ENCODE results near the gene CDC42BPG. TPM values are rescaled to one million over a fixed set of nuclear protein-coding genes. Genes with fewer than 3 reads are reported as not detected.

CDC42BPG gene
- total RNA-seq, 3 donors from 2014 or later: 5.9 to 14.9 TPM; not detected in 1

DNA sequence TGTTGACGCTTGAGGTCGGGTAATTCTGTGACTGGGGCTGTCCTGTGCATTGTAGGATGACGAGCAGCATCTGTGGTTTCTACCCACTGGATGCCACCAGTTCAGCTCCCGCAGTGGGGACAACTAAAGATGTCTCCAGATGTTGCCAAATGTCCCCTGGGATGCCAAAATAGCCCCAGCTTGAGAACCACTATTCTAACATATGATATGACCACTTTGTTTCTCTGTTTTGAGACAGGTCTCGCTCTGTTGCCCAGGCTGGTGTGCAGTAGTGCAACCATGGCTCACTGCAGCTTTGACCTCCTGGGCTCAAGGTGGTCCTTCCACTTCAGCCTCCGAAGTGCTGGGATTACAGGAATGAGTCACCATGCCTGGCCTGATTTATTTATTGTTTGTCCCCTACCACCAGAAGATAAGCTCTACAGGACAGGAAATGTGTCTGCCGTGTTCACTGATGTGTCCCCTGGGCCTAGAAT lies 29.7 kb downstream of the CDC42BPG start:
- Histone ChIP-seq H3K27me3 (no peaks in the 10 kb centered on the region), H3K36me3 (no peaks in the 10 kb centered on the region)

DNA sequence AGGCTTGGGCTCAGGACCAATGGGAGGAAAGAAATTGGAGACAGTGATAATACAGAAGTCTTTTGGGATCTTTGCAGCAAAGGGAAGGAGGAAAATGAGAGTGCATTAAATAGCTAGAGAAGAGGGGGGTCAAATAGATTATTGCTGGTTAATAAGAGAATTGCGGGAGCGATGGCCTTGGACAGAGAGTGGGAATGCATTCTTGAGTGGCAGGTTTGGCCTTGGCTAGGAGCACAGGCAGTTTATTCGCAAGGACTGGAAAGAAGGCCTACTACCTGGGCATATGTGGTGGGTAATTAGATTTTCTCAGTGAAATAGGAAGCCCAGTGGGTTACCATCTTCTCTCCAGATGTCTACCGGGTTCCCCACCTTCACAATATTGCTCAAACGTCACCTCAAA lies 30.6 kb downstream of the CDC42BPG start:
- no peaks in the 10 kb centered on the region for H3K27me3 ChIP-seq
- H3K4me3 ChIP-seq: no peak overlapping the region
- no peak for DNase-seq (ENCODE audit: low spot score in 2 of 2)
- intact Hi-C loops (cut with DNase I; ENCODE audit: low total_unique reads): no loop called here
- no peaks in the 10 kb centered on the region for H3K9me3 ChIP-seq
- H3K27ac ChIP-seq: no peak overlapping the region
- no peaks in the 10 kb centered on the region for H3K36me3 ChIP-seq
- H3K4me1 ChIP-seq: peaks cover 6 to 8% of the 10 kb centered on the region in 2 donors
- TF ChIP-seq, protein P1, sequence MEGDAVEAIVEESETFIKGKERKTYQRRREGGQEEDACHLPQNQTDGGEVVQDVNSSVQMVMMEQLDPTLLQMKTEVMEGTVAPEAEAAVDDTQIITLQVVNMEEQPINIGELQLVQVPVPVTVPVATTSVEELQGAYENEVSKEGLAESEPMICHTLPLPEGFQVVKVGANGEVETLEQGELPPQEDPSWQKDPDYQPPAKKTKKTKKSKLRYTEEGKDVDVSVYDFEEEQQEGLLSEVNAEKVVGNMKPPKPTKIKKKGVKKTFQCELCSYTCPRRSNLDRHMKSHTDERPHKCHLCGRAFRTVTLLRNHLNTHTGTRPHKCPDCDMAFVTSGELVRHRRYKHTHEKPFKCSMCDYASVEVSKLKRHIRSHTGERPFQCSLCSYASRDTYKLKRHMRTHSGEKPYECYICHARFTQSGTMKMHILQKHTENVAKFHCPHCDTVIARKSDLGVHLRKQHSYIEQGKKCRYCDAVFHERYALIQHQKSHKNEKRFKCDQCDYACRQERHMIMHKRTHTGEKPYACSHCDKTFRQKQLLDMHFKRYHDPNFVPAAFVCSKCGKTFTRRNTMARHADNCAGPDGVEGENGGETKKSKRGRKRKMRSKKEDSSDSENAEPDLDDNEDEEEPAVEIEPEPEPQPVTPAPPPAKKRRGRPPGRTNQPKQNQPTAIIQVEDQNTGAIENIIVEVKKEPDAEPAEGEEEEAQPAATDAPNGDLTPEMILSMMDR (IDR thresholded peaks at IDR 0.05): no peak
- TF ChIP-seq POLR2AphosphoS5 (IDR thresholded peaks at IDR 0.05) (no peak), POLR2A (IDR thresholded peaks at IDR 0.05) (no peak)

More for the DNA sequence above, 29.7 kb downstream of the CDC42BPG start:
- H3K9me3 ChIP-seq: no peaks in the 10 kb centered on the region
- H3K4me1 ChIP-seq: peaks cover under 1 to 3% of the 10 kb centered on the region in 2 donors
- no peak overlapping the region for H3K4me3 ChIP-seq
- H3K27ac ChIP-seq: no peak overlapping the region
- no peak for DNase-seq (ENCODE audit: low spot score in 2 of 2)
- TF ChIP-seq POLR2A (IDR thresholded peaks at IDR 0.05): no peak
- intact Hi-C loops (cut with DNase I; ENCODE audit: low total_unique reads): no loop called here

DNA sequence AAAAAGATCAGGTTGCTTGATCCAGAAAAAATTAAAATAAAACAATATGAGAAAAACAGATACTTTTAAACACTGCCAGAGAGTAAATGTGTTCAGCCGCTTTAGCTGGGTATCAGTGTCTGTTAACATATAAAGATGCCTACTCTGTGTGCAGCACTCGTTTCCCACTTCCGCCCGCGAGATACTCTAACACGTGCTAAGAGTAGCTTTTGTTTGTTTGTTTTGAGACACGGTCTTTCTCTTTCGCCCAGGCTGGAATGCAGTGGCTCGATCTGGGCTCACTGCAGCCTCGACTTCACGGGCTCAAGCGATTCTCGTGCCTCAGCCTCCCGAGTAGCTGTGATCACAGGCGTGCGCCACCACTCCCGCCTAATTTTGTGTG lies 33.6 kb downstream of the CDC42BPG start:
- peaks cover 6 to 8% of the 10 kb centered on the region in 2 donors for H3K4me1 ChIP-seq
- no peaks in the 10 kb centered on the region for H3K27me3 ChIP-seq
- DNase-seq (ENCODE audit: low spot score in 2 of 2): no peak
- H3K36me3 ChIP-seq: no peaks in the 10 kb centered on the region
- TF ChIP-seq, protein P1 (IDR thresholded peaks at IDR 0.05): no peak
- TF ChIP-seq POLR2AphosphoS5 (IDR thresholded peaks at IDR 0.05) (no peak), POLR2A (IDR thresholded peaks at IDR 0.05) (no peak)
- peak overlapping the region; percentile 78 to 96 (median 95) for H3K4me3 ChIP-seq
- H3K27ac ChIP-seq: peak overlapping the region; percentile 76 to 89
- no peaks in the 10 kb centered on the region for H3K9me3 ChIP-seq
- intact Hi-C loops (cut with DNase I; ENCODE audit: low total_unique reads): no loop called here

DNA sequence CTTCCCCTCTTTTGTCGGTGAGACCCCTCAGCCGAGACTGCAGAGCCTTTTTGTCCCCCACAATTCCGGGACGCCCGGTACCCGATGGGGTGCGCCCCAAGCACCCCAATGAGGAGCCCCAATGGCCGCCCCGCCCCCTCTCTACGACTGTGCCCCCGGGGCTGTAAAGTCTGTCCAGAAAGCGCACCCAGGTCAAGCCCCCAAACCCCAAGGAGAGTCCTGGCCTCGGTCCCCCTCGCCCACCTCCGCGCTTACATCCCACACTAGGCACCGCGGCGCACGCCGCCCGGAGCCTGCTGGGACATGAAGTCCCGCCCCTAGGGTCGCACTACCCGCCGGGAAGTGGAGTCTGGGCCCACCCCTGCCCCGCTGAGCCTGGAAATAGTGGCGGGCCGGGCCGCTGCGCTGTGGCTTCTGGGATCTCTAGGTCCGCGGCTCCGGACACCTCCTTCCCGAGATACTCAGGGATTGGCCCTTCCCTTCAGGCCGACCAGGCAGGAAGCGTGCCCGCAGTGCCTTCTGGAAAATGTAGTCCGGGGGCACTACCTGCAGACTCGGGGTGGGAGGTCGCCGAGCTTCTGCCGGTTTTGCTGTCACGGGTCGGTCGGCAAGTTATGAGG lies 34.1 kb downstream of the CDC42BPG start, which contains the start of gene MEN1:
Gene MEN1 (minus strand): TSS at position 281 of the 620 bp plus-strand sequence. CDS start 442 bp downstream, outside the sequence.
- TF ChIP-seq, protein P1 (IDR thresholded peaks at IDR 0.05): no peak
- TF ChIP-seq POLR2AphosphoS5 (IDR thresholded peaks at IDR 0.05) (peak; percentile 53 to 73 (median 69)), POLR2A (IDR thresholded peaks at IDR 0.05) (peak; percentile 61)
- peaks cover 6 to 8% of the 10 kb centered on the region in 2 donors for H3K4me1 ChIP-seq
- peak within 1 kb of the TSS; percentile 78 to 96 (median 95) for H3K4me3 ChIP-seq
- H3K27me3 ChIP-seq: no peaks in the 10 kb centered on the region
- intact Hi-C loops (cut with DNase I; ENCODE audit: low total_unique reads): no loop called here
- H3K27ac ChIP-seq: peak within 1 kb of the TSS; percentile 76 to 89
- DNase-seq (ENCODE audit: low spot score in 2 of 2): peak; percentile 96
- no peaks in the 10 kb centered on the region for H3K36me3 ChIP-seq
- H3K9me3 ChIP-seq: no peaks in the 10 kb centered on the region

DNA sequence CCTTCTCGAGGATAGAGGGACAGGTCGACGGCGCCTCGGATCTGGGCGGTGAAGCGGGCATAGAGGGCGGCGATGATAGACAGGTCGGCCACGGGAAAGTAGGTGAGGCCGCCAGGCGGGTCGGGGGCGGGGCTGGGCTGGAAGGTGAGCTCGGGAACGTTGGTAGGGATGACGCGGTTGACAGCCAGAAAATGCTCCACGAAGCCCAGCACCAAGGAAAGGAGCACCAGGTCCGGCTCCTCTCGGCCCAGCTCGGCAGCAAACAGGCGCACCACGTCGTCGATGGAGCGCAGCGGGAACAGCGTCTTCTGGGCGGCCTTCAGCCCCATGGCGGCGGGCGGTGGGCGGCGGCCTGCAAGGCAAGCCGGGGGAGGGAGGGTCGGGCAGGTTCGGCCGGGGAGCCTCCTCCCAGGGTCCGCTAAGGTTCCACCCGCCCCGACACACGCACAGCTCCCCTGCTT lies 34.6 kb downstream of the CDC42BPG start:
- Histone ChIP-seq H3K27ac (peak overlapping the region; percentile 76 to 89), H3K4me3 (peak overlapping the region; percentile 78 to 96 (median 95)), H3K4me1 (peaks cover 6 to 8% of the 10 kb centered on the region in 2 donors), H3K27me3 (no peaks in the 10 kb centered on the region), H3K36me3 (no peaks in the 10 kb centered on the region), H3K9me3 (no peaks in the 10 kb centered on the region)
- intact Hi-C loops (cut with DNase I; ENCODE audit: low total_unique reads): no loop called here
- no peak for DNase-seq (ENCODE audit: low spot score in 2 of 2)
- TF ChIP-seq, protein P1 (IDR thresholded peaks at IDR 0.05): no peak
- TF ChIP-seq POLR2AphosphoS5 (IDR thresholded peaks at IDR 0.05): no peak
- TF ChIP-seq POLR2A (IDR thresholded peaks at IDR 0.05): no peak

Data from breast epithelium (tissue), 4 donors.